ENCODE measurements around the gene PPP2R5B. TPM values are rescaled to one million over a fixed set of nuclear protein-coding genes. Genes with fewer than 3 reads are reported as not detected.
A peak's percentile ranks its signal among the peaks of the same experiment; 100 is the strongest.

The PPP2R5B gene
- total and polyA plus RNA-seq, 9 of the 15 experiments (the other 6 are each of a cell fraction or from before 2014, with no cell fraction given) = 0.10 to 7.8 (median 3.3) TPM

GRCh38 chr11:64923944-64924909 is at the start of gene PPP2R5B (continued):
- TF ChIP-seq ZNF395 (CRISPR knock-in tag; IDR thresholded peaks at IDR 0.05) = peak; percentile 89; the same call in 1 of the 2 replicates
- 0 out of 2 replicates have a peak, but pooled peaks have one; percentile 73 for TF ChIP-seq HBP1 (CRISPR knock-in tag; IDR thresholded peaks at IDR 0.05)
- TF ChIP-seq FOXP1 (CRISPR knock-in tag; IDR thresholded peaks at IDR 0.05) = peak; percentile 4; the same call in 1 of the 2 replicates
- no peak for TF ChIP-seq TAF15 (IDR thresholded peaks at IDR 0.05; ENCODE audit: low read depth, low read length)
- no peak for TF ChIP-seq RFX1 (IDR thresholded peaks at IDR 0.05)
- peak; percentile 50 for TF ChIP-seq MTA3 (IDR thresholded peaks at IDR 0.05; ENCODE audit: borderline replicate concordance)
- peak; percentile 51; the same call in 1 of the 2 replicates for TF ChIP-seq L3MBTL2 (IDR thresholded peaks at IDR 0.05)
- peak; percentile 20; the same call in 1 of the 2 replicates for TF ChIP-seq PKNOX1 (IDR thresholded peaks at IDR 0.05)
- peak; percentile 44; the same call in 1 of the 2 replicates for TF ChIP-seq ZNF311 (CRISPR knock-in tag; IDR thresholded peaks at IDR 0.05)
- no peak for TF ChIP-seq ZFPM2 (CRISPR knock-in tag; IDR thresholded peaks at IDR 0.05)
- peak in 1 of 2 experiments; percentile 38; a peak in 2 of 4 replicates for TF ChIP-seq RCOR1 (IDR thresholded peaks at IDR 0.05; ENCODE audit: borderline replicate concordance in 1 of 2, low read depth in 2 of 2, low read length in 2 of 2)
- TF ChIP-seq E2F6 (IDR thresholded peaks at IDR 0.05; ENCODE audit: borderline replicate concordance in 1 of 2, extremely low read depth in 1 of 2, insufficient read depth in 1 of 2, insufficient read length in 1 of 2, low read depth in 1 of 2, low read length in 1 of 2, poor library complexity in 1 of 2, severe bottlenecking in 1 of 2) = peak in 1 of 2 experiments; percentile 27
- peak; percentile 100 for TF ChIP-seq JUND (IDR thresholded peaks at IDR 0.05; ENCODE audit: borderline replicate concordance, low read depth, low read length)
- TF ChIP-seq JUND (tag; IDR thresholded peaks at IDR 0.05; ENCODE audit: borderline replicate concordance, low read depth, low read length) = peak; percentile 100
- no peak for TF ChIP-seq GTF2A2 (tag; IDR thresholded peaks at IDR 0.05)
- TF ChIP-seq KLF16 (IDR thresholded peaks at IDR 0.05) = 0 out of 2 replicates have a peak, but pooled peaks have one; percentile 12
- TF ChIP-seq HIVEP1 (CRISPR knock-in tag; IDR thresholded peaks at IDR 0.05) = peak; percentile 45; the same call in 1 of the 2 replicates
